ENCODE measurements around the gene SLC9A4. TPM values are rescaled to one million over a fixed set of nuclear protein-coding genes. Genes with fewer than 3 reads are reported as not detected.

The SLC9A4 gene
- total and polyA plus RNA-seq, 10 of the 15 experiments (the other 5 are each of a cell fraction or from before 2014, with no cell fraction given) = 0.10 TPM; not detected in 9

- no peaks in the 10 kb centered on the region; the same call in 1 of the 3 replicates for H3K9me3 ChIP-seq (replicated peaks; ENCODE audit: control insufficient read depth, insufficient read depth, low read length)
- 42% methylated on average over 1 of the region's 1 CpG for WGBS (ENCODE audit: insufficient coverage, insufficient replicate concordance, low lambda C conversion rate, missing lambda C conversion rate)
- H3K4me2 ChIP-seq (ENCODE audit: control insufficient read depth, insufficient read depth) = no peak overlapping the region
- H3K4me1 ChIP-seq (ENCODE audit: control insufficient read depth, insufficient read depth, low read length) = peaks cover 32% of the 10 kb centered on the region
- ATAC-seq (no peak), FAIRE-seq (no peak), DNase-seq (ENCODE audit: low read depth, low spot score) (no peak)
- intact Hi-C loops (cut with micrococcal nuclease; ENCODE audit: unreplicated experiment) (no loop called here), in situ Hi-C loops (cut with MboI) (no loop called here)
- SMC1A ChIA-PET (ENCODE audit: uncharacterized antibody, unreplicated experiment) = interaction anchor here (0.9 to 4.7 kb wide), 3 partner anchors 8 to 15 kb away, joined by 3 to 19 read pairs (median 4); no protein-coding TSS in a partner anchor
- no peaks in the 10 kb centered on the region for H3K36me3 ChIP-seq (ENCODE audit: control insufficient read depth in 2 of 2, insufficient read depth in 2 of 2, low read length in 1 of 2)
- BruUV-seq (replicated peaks) = no TSS peak
- CTCF ChIA-PET = interaction anchor here (0.6 to 4.0 kb wide), 7 partner anchors 14 to 391 kb away, joined by 3 to 20 read pairs (median 5); no protein-coding TSS in a partner anchor
- H3K27me3 ChIP-seq (replicated peaks in 1 of 2; ENCODE audit: control insufficient read depth in 2 of 2, insufficient read depth in 2 of 2, low read length in 1 of 2) = no peaks in the 10 kb centered on the region
- RAD21 ChIA-PET (ENCODE audit: unreplicated experiment) = interaction anchor here (0.7 to 1.4 kb wide), 2 partner anchors 187 to 344 kb away, joined by 4 to 5 read pairs; no protein-coding TSS in a partner anchor
- H2AFZ ChIP-seq (ENCODE audit: control insufficient read depth, low read depth, low read length) = no peak overlapping the region
- TF ChIP-seq SUPT20H (IDR thresholded peaks at IDR 0.05; ENCODE audit: borderline replicate concordance, control insufficient read depth, low read depth, low read length) = no peak
- no peak overlapping the region for H3K9ac ChIP-seq (ENCODE audit: control insufficient read depth, insufficient read depth, low read length)
- POLR2A ChIA-PET = no interaction called here
- H3K4me3 ChIP-seq = no peak overlapping the region
- H3K27ac ChIP-seq (ENCODE audit: control insufficient read depth, insufficient read depth) = no peak overlapping the region
- no peaks in the 10 kb centered on the region for H3K79me2 ChIP-seq (ENCODE audit: control insufficient read depth, insufficient read depth, low read length)
- no peaks in the 10 kb centered on the region for H4K20me1 ChIP-seq (ENCODE audit: control insufficient read depth, insufficient read depth)
Measured at GRCh38 chr2:102427249-102427648, 45.8 kb upstream of the SLC9A4 start.

- ChIA-PET SMC1A (ENCODE audit: uncharacterized antibody, unreplicated experiment) (interaction anchor here (4.7 kb wide), 1 partner anchor 9 kb away, joined by 19 read pairs; no protein-coding TSS in a partner anchor), POLR2A (no interaction called here), RAD21 (ENCODE audit: unreplicated experiment) (no interaction called here), CTCF (interaction anchor here (4.0 kb wide), 1 partner anchor 14 kb away, joined by 20 read pairs; no protein-coding TSS in a partner anchor)
- Histone ChIP-seq H3K36me3 (ENCODE audit: control insufficient read depth in 2 of 2, insufficient read depth in 2 of 2, low read length in 1 of 2) (no peaks in the 10 kb centered on the region), H4K20me1 (ENCODE audit: control insufficient read depth, insufficient read depth) (no peaks in the 10 kb centered on the region), H3K4me1 (ENCODE audit: control insufficient read depth, insufficient read depth, low read length) (peaks cover 23% of the 10 kb centered on the region), H3K79me2 (ENCODE audit: control insufficient read depth, insufficient read depth, low read length) (no peaks in the 10 kb centered on the region), H3K27ac (ENCODE audit: control insufficient read depth, insufficient read depth) (no peak overlapping the region), H3K4me2 (ENCODE audit: control insufficient read depth, insufficient read depth) (no peak overlapping the region), H3K9me3 (replicated peaks; ENCODE audit: control insufficient read depth, insufficient read depth, low read length) (no peaks in the 10 kb centered on the region; the same call in 1 of the 3 replicates), H3K4me3 (no peak overlapping the region), H2AFZ (ENCODE audit: control insufficient read depth, low read depth, low read length) (no peak overlapping the region), H3K27me3 (replicated peaks in 1 of 2; ENCODE audit: control insufficient read depth in 2 of 2, insufficient read depth in 2 of 2, low read length in 1 of 2) (no peaks in the 10 kb centered on the region), H3K9ac (ENCODE audit: control insufficient read depth, insufficient read depth, low read length) (no peak overlapping the region)
- in situ Hi-C loops (cut with MboI) (no loop called here), intact Hi-C loops (cut with micrococcal nuclease; ENCODE audit: unreplicated experiment) (no loop called here)
- WGBS (ENCODE audit: insufficient coverage, insufficient replicate concordance, low lambda C conversion rate, missing lambda C conversion rate) = 2% methylated on average over 2 of the region's 2 CpGs
- ATAC-seq (no peak), DNase-seq (ENCODE audit: low read depth, low spot score) (no peak), FAIRE-seq (no peak)
- BruUV-seq (replicated peaks) = no TSS peak
- TF ChIP-seq NRF1 (conservative IDR thresholded peaks at IDR 0.05; ENCODE audit: low read depth, low read length) (no peak), HDAC6 (IDR thresholded peaks at IDR 0.05; ENCODE audit: unreplicated experiment) (no peak), PAX5 (IDR thresholded peaks at IDR 0.05; ENCODE audit: borderline replicate concordance, low read depth, low read length) (no peak), KDM1A (IDR thresholded peaks at IDR 0.05; ENCODE audit: borderline replicate concordance) (no peak), USF1 (IDR thresholded peaks at IDR 0.05; ENCODE audit: borderline replicate concordance, extremely low read length, insufficient read depth, low read depth, low read length) (no peak), ASH2L (IDR thresholded peaks at IDR 0.05; ENCODE audit: borderline replicate concordance, low read depth) (no peak), MYB (IDR thresholded peaks at IDR 0.05; ENCODE audit: borderline replicate concordance, low read depth, low read length) (no peak), SRF (IDR thresholded peaks at IDR 0.05; ENCODE audit: low read depth in 2 of 2, low read length in 2 of 2) (no peak), EP300 (IDR thresholded peaks at IDR 0.05; ENCODE audit: borderline replicate concordance in 1 of 2, control insufficient read depth in 1 of 2, low read depth in 2 of 2, low read length in 2 of 2) (no peak), CHD1 (IDR thresholded peaks at IDR 0.05; ENCODE audit: low read depth, low read length) (no peak), NFXL1 (IDR thresholded peaks at IDR 0.05; ENCODE audit: borderline replicate concordance) (no peak), TBL1XR1 (IDR thresholded peaks at IDR 0.05; ENCODE audit: low read depth, low read length) (no peak), NKRF (conservative IDR thresholded peaks at IDR 0.05) (no peak)
Measured at GRCh38 chr2:102428573-102428972, 44.5 kb upstream of the SLC9A4 start.
